Activated CD4-positive, alpha-beta memory T cell treated with anti-CD3 and anti-CD28 coated beads for 36 hours (primary cell): ENCODE data around the gene BSN. TPM values are rescaled to one million over a fixed set of nuclear protein-coding genes. Genes with fewer than 3 reads are reported as not detected.

ENCODE experiments used
- CTCF ChIA-PET: fragments of 350-600 bp; sonication (Branson Sonifier 250); formaldehyde crosslinking; loops from one replicate; lab custom pipeline; 2021; ENCODE audit warnings: antibody characterized with exemption, inconsistent platforms; lab: Charles Lee
- POLR2A ChIA-PET: fragments of 350-600 bp; sonication (Branson Sonifier 250); formaldehyde crosslinking; loops from one replicate; lab custom pipeline; 2021; ENCODE audit warnings: antibody characterized with exemption; lab: Charles Lee
- DNase-seq: peaks from one replicate; pipeline ENCODE4 v3.0.0-alpha.2; 2020
- H3K27ac Mint-ChIP-seq: one replicate; pipeline ENCODE4 v1.8.0; 2021; ENCODE audit warnings: mixed read lengths
- H3K27me3 Mint-ChIP-seq: one replicate; pipeline ENCODE4 v1.8.0; 2021; ENCODE audit warnings: mixed read lengths
- H3K36me3 Mint-ChIP-seq: one replicate; pipeline ENCODE4 v1.8.0; 2021; ENCODE audit warnings: mixed read lengths
- H3K4me1 Mint-ChIP-seq: one replicate; pipeline ENCODE4 v1.8.0; 2021; ENCODE audit warnings: low read depth, mixed read lengths
- H3K4me3 Mint-ChIP-seq: one replicate; pipeline ENCODE4 v1.8.0; 2021; ENCODE audit warnings: mild to moderate bottlenecking, mixed read lengths
- H3K9me3 Mint-ChIP-seq: one replicate; pipeline ENCODE4 v1.8.0; 2021; ENCODE audit warnings: mixed read lengths
- intact Hi-C: fragments of 100-400 bp; cut with micrococcal nuclease; formaldehyde crosslinking; loops from one replicate; pipeline ENCODE4 v1.15.1; 2023
- total RNA-seq, 2 experiments: library from RNA; stranded (reverse); gene quantifications; one replicate each; pipeline ENCODE4 v1.2.3, GENCODE V29; 2021

The BSN gene
- total RNA-seq, 2 experiments from 2014 or later, result 0.05 to 0.07 TPM

DNA sequence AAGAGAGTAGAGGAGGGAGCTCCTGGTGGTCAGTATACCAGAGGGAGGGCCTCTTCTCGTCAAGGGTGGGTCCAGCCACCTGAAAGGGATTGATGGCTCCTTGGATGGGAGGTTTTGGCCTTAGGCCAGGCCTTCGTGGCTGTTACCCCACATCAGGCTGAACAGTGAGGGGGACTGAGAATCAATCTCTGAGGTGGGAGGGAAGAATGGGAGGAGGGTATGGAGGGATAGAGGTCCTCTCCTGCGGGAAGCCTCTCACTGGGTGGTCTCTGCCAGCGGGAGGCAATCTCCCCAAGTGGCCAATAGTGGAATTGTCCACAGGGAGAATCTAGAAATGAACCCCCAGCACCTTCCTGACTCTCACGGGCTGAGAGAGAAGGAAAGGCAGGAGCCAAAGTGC is 53.5 kb downstream of the BSN start:
- POLR2A ChIA-PET, result no interaction called here
- Mint-ChIP-seq H3K4me3 (no peak overlapping the region), H3K36me3 (no peaks in the 10 kb centered on the region), H3K4me1 (peaks cover 15% of the 10 kb centered on the region), H3K27ac (no peak overlapping the region), H3K9me3 (peaks cover 6% of the 10 kb centered on the region), H3K27me3 (no peaks in the 10 kb centered on the region)
- CTCF ChIA-PET, result no interaction called here
- DNase-seq, result no peak
- intact Hi-C loops, result no loop called here

- CTCF ChIA-PET, result interaction anchor here (0.6 kb wide), 2 partner anchors 9 to 33 kb away, joined by 3 to 4 read pairs; no protein-coding TSS in a partner anchor
- no peak overlapping the region for H3K27ac Mint-ChIP-seq
- no peak overlapping the region for H3K4me3 Mint-ChIP-seq
- H3K4me1 Mint-ChIP-seq, result peaks cover under 1% of the 10 kb centered on the region
- DNase-seq, result no peak
- POLR2A ChIA-PET, result no interaction called here
- H3K9me3 Mint-ChIP-seq, result peaks cover 6% of the 10 kb centered on the region
- H3K27me3 Mint-ChIP-seq, result no peaks in the 10 kb centered on the region
- intact Hi-C loops, result no loop called here
- no peaks in the 10 kb centered on the region for H3K36me3 Mint-ChIP-seq
These were observed 55.0 kb downstream of the BSN start for GRCh38 chr3:49609314-49609713.

- Mint-ChIP-seq H3K9me3 (peaks cover 6% of the 10 kb centered on the region), H3K27me3 (no peaks in the 10 kb centered on the region), H3K4me3 (no peak overlapping the region), H3K36me3 (no peaks in the 10 kb centered on the region), H3K27ac (no peak overlapping the region), H3K4me1 (no peaks in the 10 kb centered on the region)
- no peak for DNase-seq
- CTCF ChIA-PET, result no interaction called here
- POLR2A ChIA-PET, result no interaction called here
- intact Hi-C loops, result no loop called here
These were observed 55.5 kb downstream of the BSN start for GRCh38 chr3:49609815-49610214.

GRCh38 chr3:49610666-49611280 is 56.5 kb downstream of the BSN start:
- Mint-ChIP-seq H3K4me3 (no peak overlapping the region), H3K27me3 (no peaks in the 10 kb centered on the region), H3K4me1 (no peaks in the 10 kb centered on the region), H3K27ac (no peak overlapping the region), H3K36me3 (no peaks in the 10 kb centered on the region), H3K9me3 (peaks cover 6% of the 10 kb centered on the region)
- ChIA-PET POLR2A (no interaction called here), CTCF (interaction anchor here (1.8 kb wide), 1 partner anchor 71 kb away, joined by 8 read pairs; no protein-coding TSS in a partner anchor)
- intact Hi-C loops, result no loop called here
- DNase-seq, result no peak

GRCh38 chr3:49611291-49611690 is 57.0 kb downstream of the BSN start:
- Mint-ChIP-seq H3K4me1 (no peaks in the 10 kb centered on the region), H3K27ac (no peak overlapping the region), H3K4me3 (no peak overlapping the region), H3K9me3 (peaks cover 6% of the 10 kb centered on the region), H3K36me3 (no peaks in the 10 kb centered on the region), H3K27me3 (no peaks in the 10 kb centered on the region)
- intact Hi-C loops, result no loop called here
- CTCF ChIA-PET, result interaction anchor here (0.6 to 1.8 kb wide), 3 partner anchors 37 to 91 kb away, joined by 3 to 8 read pairs (median 3); no protein-coding TSS in a partner anchor
- DNase-seq, result no peak
- POLR2A ChIA-PET, result no interaction called here

DNA sequence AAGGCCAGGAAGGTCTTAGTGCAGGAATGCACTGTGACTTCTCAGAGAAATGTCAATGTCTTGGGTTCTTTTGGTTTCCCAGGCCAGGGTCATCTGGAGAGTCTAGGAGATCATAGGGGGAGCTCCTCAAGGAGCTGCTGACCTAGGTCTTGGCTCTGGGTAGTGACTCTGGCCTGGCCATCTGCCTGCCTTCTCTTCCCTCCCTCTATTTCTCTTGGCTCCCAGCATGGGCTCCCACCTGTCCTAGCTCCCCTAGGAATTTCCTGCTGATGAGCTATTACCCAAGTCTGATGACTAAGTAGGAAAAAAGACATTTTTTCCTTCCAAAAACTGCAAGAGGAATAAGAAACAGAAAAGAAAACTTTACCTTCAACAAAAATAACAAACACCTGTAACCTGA is 57.4 kb downstream of the BSN start:
- POLR2A ChIA-PET, result no interaction called here
- intact Hi-C loops, result no loop called here
- Mint-ChIP-seq H3K27me3 (no peaks in the 10 kb centered on the region), H3K9me3 (peaks cover 6% of the 10 kb centered on the region), H3K4me1 (no peaks in the 10 kb centered on the region), H3K36me3 (no peaks in the 10 kb centered on the region), H3K4me3 (no peak overlapping the region), H3K27ac (no peak overlapping the region)
- no peak for DNase-seq
- CTCF ChIA-PET, result interaction anchor here (0.6 to 1.8 kb wide), 3 partner anchors 36 to 91 kb away, joined by 3 to 8 read pairs (median 3); no protein-coding TSS in a partner anchor

DNA sequence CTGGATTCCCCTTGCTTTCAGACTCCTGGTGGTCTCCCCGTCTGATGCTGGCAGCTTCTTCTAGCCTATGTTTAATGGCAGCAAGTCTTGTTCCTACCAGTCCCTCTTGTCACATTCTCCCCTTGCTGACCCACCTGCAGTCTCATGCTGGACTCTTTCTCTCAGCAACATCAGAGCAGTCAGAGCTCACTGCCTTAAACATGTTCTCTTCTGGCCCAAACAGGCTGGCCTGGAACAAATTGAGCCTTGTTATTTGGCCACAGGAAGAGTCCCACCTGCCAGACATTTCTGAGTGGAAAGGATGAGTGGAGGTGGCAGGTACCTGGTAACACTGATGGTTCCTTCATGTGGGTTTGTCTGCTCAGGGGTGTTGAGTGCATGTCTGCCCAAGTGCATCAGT is 60.7 kb downstream of the BSN start:
- intact Hi-C loops, result no loop called here
- CTCF ChIA-PET, result interaction anchor here (0.6 kb wide), 1 partner anchor 1235 kb away, joined by 5 read pairs; no protein-coding TSS in a partner anchor
- Mint-ChIP-seq H3K4me1 (no peaks in the 10 kb centered on the region), H3K9me3 (peaks cover 6% of the 10 kb centered on the region), H3K27me3 (no peaks in the 10 kb centered on the region), H3K4me3 (no peak overlapping the region), H3K36me3 (no peaks in the 10 kb centered on the region), H3K27ac (no peak overlapping the region)
- POLR2A ChIA-PET, result no interaction called here
- no peak for DNase-seq

- Mint-ChIP-seq H3K4me1 (no peaks in the 10 kb centered on the region), H3K4me3 (no peak overlapping the region), H3K27me3 (no peaks in the 10 kb centered on the region), H3K9me3 (peaks cover 6% of the 10 kb centered on the region), H3K27ac (no peak overlapping the region), H3K36me3 (no peaks in the 10 kb centered on the region)
- DNase-seq, result no peak
- ChIA-PET POLR2A (interaction anchor here (0.5 kb wide), 1 partner anchor 235 kb away, joined by 4 read pairs; no protein-coding TSS in a partner anchor), CTCF (no interaction called here)
- intact Hi-C loops, result no loop called here
These were observed 61.8 kb downstream of the BSN start for GRCh38 chr3:49616061-49616460.

- Mint-ChIP-seq H3K4me1 (no peaks in the 10 kb centered on the region), H3K27me3 (no peaks in the 10 kb centered on the region), H3K9me3 (peaks cover 6% of the 10 kb centered on the region), H3K36me3 (no peaks in the 10 kb centered on the region), H3K4me3 (no peak overlapping the region), H3K27ac (no peak overlapping the region)
- DNase-seq, result no peak
- ChIA-PET CTCF (no interaction called here), POLR2A (interaction anchor here (0.5 kb wide), 1 partner anchor 234 kb away, joined by 4 read pairs; no protein-coding TSS in a partner anchor)
- intact Hi-C loops, result no loop called here
These were observed 62.2 kb downstream of the BSN start for GRCh38 chr3:49616491-49616941.

GRCh38 chr3:49617390-49618013 is 63.2 kb downstream of the BSN start:
- Mint-ChIP-seq H3K36me3 (no peaks in the 10 kb centered on the region), H3K27me3 (no peaks in the 10 kb centered on the region), H3K4me3 (no peak overlapping the region), H3K4me1 (no peaks in the 10 kb centered on the region), H3K27ac (no peak overlapping the region), H3K9me3 (peaks cover 2% of the 10 kb centered on the region)
- ChIA-PET POLR2A (no interaction called here), CTCF (no interaction called here)
- no peak for DNase-seq
- intact Hi-C loops, result no loop called here

- no peaks in the 10 kb centered on the region for H3K9me3 Mint-ChIP-seq
- no peak for DNase-seq
- no peak overlapping the region for H3K4me3 Mint-ChIP-seq
- POLR2A ChIA-PET, result no interaction called here
- CTCF ChIA-PET, result no interaction called here
- no peak overlapping the region for H3K27ac Mint-ChIP-seq
- H3K36me3 Mint-ChIP-seq, result no peaks in the 10 kb centered on the region
- intact Hi-C loops, result no loop called here
- no peaks in the 10 kb centered on the region for H3K4me1 Mint-ChIP-seq
- H3K27me3 Mint-ChIP-seq, result no peaks in the 10 kb centered on the region
These were observed 64.1 kb downstream of the BSN start for GRCh38 chr3:49618412-49618811.

- Mint-ChIP-seq H3K27me3 (no peaks in the 10 kb centered on the region), H3K9me3 (no peaks in the 10 kb centered on the region), H3K4me1 (no peaks in the 10 kb centered on the region), H3K4me3 (no peak overlapping the region), H3K27ac (no peak overlapping the region), H3K36me3 (no peaks in the 10 kb centered on the region)
- intact Hi-C loops, result no loop called here
- no peak for DNase-seq
- CTCF ChIA-PET, result no interaction called here
- POLR2A ChIA-PET, result no interaction called here
These were observed 65.4 kb downstream of the BSN start for GRCh38 chr3:49619649-49620048.
